ENCODE results near the gene HS3ST4. TPM values are rescaled to one million over a fixed set of nuclear protein-coding genes. Genes with fewer than 3 reads are reported as not detected.

HS3ST4 gene
- total RNA-seq, 1 donor: not detected

DNA sequence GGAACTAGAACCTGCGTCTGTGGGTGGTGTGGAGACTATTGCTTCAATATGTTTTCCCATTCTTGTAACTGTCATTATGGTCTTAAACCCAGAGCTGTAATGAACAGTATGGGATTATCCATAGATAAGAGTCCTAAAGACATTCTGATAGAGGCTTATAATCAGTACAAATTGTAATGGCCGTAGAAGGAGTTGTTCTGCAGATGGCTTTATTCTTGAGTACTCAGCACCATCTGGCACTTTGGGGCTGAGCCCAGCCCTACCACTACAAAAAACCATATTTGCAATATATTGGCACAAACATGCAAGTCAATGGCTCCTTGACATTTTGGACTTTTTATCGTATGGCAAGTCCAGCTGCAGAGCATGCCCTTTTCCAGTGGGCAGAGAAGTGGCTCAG, 150.0 kb downstream of the HS3ST4 start:
- no peak overlapping the region for H2AFZ ChIP-seq (ENCODE audit: low read length)
- DNase-seq (ENCODE audit: insufficient read length, low spot score, missing footprints): no peak
- no peaks in the 10 kb centered on the region for H3K4me1 ChIP-seq (ENCODE audit: insufficient read depth, low read length)
- no peaks in the 10 kb centered on the region for H4K20me1 ChIP-seq (ENCODE audit: insufficient read depth, low read length)
- no peaks in the 10 kb centered on the region for H3K36me3 ChIP-seq (ENCODE audit: insufficient read depth, low read length)
- no peaks in the 10 kb centered on the region for H3K9me3 ChIP-seq (ENCODE audit: low read depth, low read length)
- TF ChIP-seq, protein P1, sequence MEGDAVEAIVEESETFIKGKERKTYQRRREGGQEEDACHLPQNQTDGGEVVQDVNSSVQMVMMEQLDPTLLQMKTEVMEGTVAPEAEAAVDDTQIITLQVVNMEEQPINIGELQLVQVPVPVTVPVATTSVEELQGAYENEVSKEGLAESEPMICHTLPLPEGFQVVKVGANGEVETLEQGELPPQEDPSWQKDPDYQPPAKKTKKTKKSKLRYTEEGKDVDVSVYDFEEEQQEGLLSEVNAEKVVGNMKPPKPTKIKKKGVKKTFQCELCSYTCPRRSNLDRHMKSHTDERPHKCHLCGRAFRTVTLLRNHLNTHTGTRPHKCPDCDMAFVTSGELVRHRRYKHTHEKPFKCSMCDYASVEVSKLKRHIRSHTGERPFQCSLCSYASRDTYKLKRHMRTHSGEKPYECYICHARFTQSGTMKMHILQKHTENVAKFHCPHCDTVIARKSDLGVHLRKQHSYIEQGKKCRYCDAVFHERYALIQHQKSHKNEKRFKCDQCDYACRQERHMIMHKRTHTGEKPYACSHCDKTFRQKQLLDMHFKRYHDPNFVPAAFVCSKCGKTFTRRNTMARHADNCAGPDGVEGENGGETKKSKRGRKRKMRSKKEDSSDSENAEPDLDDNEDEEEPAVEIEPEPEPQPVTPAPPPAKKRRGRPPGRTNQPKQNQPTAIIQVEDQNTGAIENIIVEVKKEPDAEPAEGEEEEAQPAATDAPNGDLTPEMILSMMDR (IDR thresholded peaks at IDR 0.05; ENCODE audit: extremely low read depth, low read depth, low read length): no peak
- no peak overlapping the region for H3K27ac ChIP-seq (ENCODE audit: low read depth, low read length)
- H3K4me3 ChIP-seq (ENCODE audit: insufficient read depth, low read length): no peak overlapping the region
- H3K79me2 ChIP-seq (ENCODE audit: insufficient read depth, low read length): no peaks in the 10 kb centered on the region
- H3K4me2 ChIP-seq (ENCODE audit: insufficient read depth, low read length): no peak overlapping the region
- no peaks in the 10 kb centered on the region for H3K27me3 ChIP-seq (ENCODE audit: insufficient read depth, low read length)

- H2AFZ ChIP-seq (ENCODE audit: low read length): no peak overlapping the region
- H3K9me3 ChIP-seq (ENCODE audit: low read depth, low read length): no peaks in the 10 kb centered on the region
- TF ChIP-seq, protein P1 (IDR thresholded peaks at IDR 0.05; ENCODE audit: extremely low read depth, low read depth, low read length): no peak
- H4K20me1 ChIP-seq (ENCODE audit: insufficient read depth, low read length): no peaks in the 10 kb centered on the region
- no peak overlapping the region for H3K27ac ChIP-seq (ENCODE audit: low read depth, low read length)
- no peak overlapping the region for H3K4me3 ChIP-seq (ENCODE audit: insufficient read depth, low read length)
- no peaks in the 10 kb centered on the region for H3K79me2 ChIP-seq (ENCODE audit: insufficient read depth, low read length)
- no peak for DNase-seq (ENCODE audit: insufficient read length, low spot score, missing footprints)
- H3K27me3 ChIP-seq (ENCODE audit: insufficient read depth, low read length): no peaks in the 10 kb centered on the region
- H3K36me3 ChIP-seq (ENCODE audit: insufficient read depth, low read length): no peaks in the 10 kb centered on the region
- no peak overlapping the region for H3K4me2 ChIP-seq (ENCODE audit: insufficient read depth, low read length)
- no peaks in the 10 kb centered on the region for H3K4me1 ChIP-seq (ENCODE audit: insufficient read depth, low read length)
These were observed 154.1 kb downstream of the HS3ST4 start for GRCh38 chr16:25845901-25846300.

DNA sequence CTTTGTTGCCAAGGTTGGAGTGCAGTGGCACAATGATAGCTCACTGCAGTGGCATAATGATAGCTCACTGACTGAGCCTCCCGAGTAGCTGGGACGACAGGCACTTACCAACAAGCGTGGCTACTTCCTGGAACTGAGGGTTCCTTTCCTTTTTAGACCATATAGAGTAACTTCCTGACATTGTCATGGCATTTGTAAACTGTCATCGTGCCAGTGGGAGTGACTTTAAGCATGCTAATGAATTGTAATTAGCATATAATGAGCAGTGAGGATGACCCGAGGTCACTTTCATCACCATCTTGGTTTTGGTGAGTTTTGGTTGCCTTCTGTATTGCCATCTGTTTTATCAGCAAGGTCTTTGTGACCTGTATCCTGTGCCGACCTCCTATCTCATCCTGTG, 162.4 kb downstream of the HS3ST4 start:
- Histone ChIP-seq H3K9me3 (ENCODE audit: low read depth, low read length) (no peaks in the 10 kb centered on the region), H3K27me3 (ENCODE audit: insufficient read depth, low read length) (no peaks in the 10 kb centered on the region), H3K79me2 (ENCODE audit: insufficient read depth, low read length) (no peaks in the 10 kb centered on the region), H3K27ac (ENCODE audit: low read depth, low read length) (no peak overlapping the region), H3K36me3 (ENCODE audit: insufficient read depth, low read length) (no peaks in the 10 kb centered on the region), H4K20me1 (ENCODE audit: insufficient read depth, low read length) (no peaks in the 10 kb centered on the region), H2AFZ (ENCODE audit: low read length) (no peak overlapping the region), H3K4me2 (ENCODE audit: insufficient read depth, low read length) (no peak overlapping the region), H3K4me3 (ENCODE audit: insufficient read depth, low read length) (no peak overlapping the region), H3K4me1 (ENCODE audit: insufficient read depth, low read length) (no peaks in the 10 kb centered on the region)
- DNase-seq (ENCODE audit: insufficient read length, low spot score, missing footprints): no peak
- TF ChIP-seq, protein P1 (IDR thresholded peaks at IDR 0.05; ENCODE audit: extremely low read depth, low read depth, low read length): no peak

- no peaks in the 10 kb centered on the region for H3K4me1 ChIP-seq (ENCODE audit: insufficient read depth, low read length)
- TF ChIP-seq, protein P1 (IDR thresholded peaks at IDR 0.05; ENCODE audit: extremely low read depth, low read depth, low read length): no peak
These were observed 163.3 kb downstream of the HS3ST4 start for GRCh38 chr16:25855063-25855462.

More at GRCh38 chr16:25855063-25855462, 163.3 kb downstream of the HS3ST4 start:
- no peaks in the 10 kb centered on the region for H3K36me3 ChIP-seq (ENCODE audit: insufficient read depth, low read length)
- H3K79me2 ChIP-seq (ENCODE audit: insufficient read depth, low read length): no peaks in the 10 kb centered on the region
- H4K20me1 ChIP-seq (ENCODE audit: insufficient read depth, low read length): no peaks in the 10 kb centered on the region
- H3K27ac ChIP-seq (ENCODE audit: low read depth, low read length): no peak overlapping the region
- no peak overlapping the region for H3K4me3 ChIP-seq (ENCODE audit: insufficient read depth, low read length)
- no peak for DNase-seq (ENCODE audit: insufficient read length, low spot score, missing footprints)
- no peak overlapping the region for H2AFZ ChIP-seq (ENCODE audit: low read length)
- H3K9me3 ChIP-seq (ENCODE audit: low read depth, low read length): no peaks in the 10 kb centered on the region
- no peak overlapping the region for H3K4me2 ChIP-seq (ENCODE audit: insufficient read depth, low read length)
- no peaks in the 10 kb centered on the region for H3K27me3 ChIP-seq (ENCODE audit: insufficient read depth, low read length)

Measured in osteoblast (primary cell).